Ecto neural progenitor cell (in vitro differentiated cells): Measurements from ENCODE around the gene ITIH4.
A peak's percentile ranks its signal among the peaks of the same experiment; 100 is the strongest.
"Not testable (repeated sequence)": the region's sequence is repeated elsewhere in the genome, so short reads cannot be mapped to it uniquely, and the experiment has no call there.

Experiments
- DNase-seq: peaks from one replicate; pipeline ENCODE4 v3.0.0-alpha.2; 2018; ENCODE audit warnings: low spot score

ITIH4 gene

DNA sequence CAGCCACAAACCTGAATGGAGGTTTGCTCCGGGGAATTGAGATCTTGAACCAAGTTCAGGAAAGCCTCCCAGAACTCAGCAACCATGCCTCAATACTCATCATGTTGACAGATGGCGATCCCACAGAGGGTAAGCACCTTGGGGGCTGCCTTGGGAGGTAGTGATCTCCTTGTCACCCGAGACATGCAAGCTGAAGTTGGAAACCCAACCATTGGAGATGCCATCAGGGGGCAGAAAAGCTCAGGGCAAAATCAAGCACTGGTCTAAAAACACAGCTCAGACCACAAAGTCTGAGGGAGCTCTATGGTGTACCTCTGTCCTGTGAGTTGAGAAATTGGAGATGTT, 47.3 kb downstream of the ITIH4 start:
- DNase-seq, result no peak

GRCh38 chr3:52782412-52783210, 47.9 kb downstream of the ITIH4 start:
- DNase-seq, result peak; percentile 28

DNA sequence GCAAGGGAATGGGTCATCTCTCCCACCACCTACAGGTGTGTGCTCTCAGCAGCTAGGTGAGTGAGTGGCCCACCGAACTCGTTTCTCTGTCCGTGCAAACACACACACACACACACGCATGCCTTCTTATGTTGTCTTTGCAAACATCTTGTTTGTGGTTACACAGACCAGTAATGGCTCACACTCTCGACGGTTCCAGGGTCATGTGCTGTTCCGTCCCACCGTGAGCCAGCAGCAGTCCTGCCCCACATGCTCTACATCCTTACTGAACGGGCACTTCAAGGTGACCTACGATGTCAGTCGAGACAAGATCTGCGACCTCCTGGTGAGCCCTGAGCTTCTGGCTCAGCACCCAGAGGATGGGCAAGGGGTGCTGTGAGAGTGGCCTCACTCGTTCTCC, 48.7 kb downstream of the ITIH4 start:
- peak; percentile 40 for DNase-seq

- DNase-seq, result no peak
These were observed 50.5 kb downstream of the ITIH4 start for GRCh38 chr3:52779837-52780585.

GRCh38 chr3:52779011-52779836, 51.2 kb downstream of the ITIH4 start:
- no peak for DNase-seq

DNA sequence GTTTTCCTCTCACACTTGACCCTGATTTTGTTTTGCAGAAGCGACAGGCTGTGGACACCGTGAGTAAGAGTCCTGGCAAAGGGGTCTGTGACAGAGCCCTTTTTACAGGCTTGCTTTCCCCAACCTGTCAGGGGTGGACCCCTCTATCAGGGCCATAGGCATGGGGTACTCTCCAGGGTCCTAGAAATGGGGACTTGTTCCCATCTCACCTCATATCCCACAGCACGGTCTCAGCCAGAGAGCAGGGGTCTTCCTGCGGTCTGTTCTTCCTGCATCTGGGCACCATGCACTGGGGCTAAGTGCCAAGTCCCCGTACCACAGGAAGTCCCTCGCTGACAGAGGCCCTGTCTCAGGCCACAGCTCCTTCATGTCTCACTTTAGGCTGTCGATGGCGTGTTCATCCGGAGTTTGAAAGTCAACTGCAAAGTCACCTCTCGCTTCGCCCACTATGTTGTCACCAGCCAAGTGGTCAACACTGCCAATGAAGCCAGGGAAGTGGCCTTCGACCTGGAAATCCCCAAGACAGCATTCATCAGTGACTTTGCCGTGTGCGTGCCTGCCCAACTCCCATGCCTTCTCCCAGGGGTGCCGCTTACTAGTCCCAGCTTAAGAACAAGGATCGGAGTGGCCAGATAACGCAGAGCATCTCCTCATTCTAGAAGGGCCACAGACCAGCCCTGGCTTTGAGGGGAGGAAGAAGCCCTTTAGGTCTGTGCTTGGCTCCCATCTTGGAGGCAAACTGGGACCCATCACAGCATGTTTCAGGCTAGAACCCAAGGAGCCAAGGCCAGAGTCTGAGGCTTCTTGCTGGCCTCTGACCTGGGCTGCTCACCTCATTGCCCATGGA, 52.3 kb downstream of the ITIH4 start:
- DNase-seq, result peak; percentile 29

DNA sequence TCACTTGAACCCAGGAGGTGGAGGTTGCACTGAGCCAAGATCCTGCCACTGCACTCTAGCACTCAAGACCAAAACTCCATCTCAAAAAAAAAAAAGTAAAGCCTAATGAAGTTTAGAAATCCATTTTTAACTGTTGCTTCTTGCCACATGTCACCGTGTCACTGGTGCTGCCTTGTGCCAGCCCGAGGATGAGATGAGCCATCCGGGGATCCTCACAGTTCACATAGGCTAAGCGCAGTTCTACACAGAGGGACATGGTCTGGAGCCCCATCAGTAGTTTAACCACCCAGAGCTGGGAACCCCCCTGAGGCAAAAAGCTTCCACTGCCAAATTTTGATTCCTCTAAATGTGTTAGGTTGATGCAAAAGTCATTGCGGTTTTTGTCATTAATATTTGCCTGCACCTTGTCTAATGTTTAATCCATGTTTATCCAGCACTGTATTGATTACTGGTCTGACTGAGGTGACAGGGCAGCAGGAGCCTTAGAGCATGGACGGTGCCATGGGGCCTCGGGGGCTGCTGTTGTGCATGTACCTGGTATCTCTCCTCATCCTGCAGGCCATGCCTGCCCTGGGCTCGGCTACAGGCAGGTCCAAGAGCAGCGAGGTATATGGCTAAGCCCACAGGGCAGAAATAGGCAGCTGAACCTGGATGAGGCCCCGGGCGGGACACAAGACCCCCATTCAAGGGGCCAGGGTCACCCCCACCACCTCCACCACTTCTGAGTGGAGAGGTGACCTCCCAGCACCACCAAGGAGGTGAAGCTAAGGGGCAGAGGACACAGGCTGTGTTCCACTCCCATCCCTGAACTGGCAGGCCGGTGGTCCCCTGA, 53.1 kb downstream of the ITIH4 start, which contains the start of gene ITIH1:
TSS of gene ITIH1 (plus strand) at position 473 of the 832 bp plus-strand sequence. CDS start at position 490, 17 bp downstream.
- peak; percentile 27 for DNase-seq

DNA sequence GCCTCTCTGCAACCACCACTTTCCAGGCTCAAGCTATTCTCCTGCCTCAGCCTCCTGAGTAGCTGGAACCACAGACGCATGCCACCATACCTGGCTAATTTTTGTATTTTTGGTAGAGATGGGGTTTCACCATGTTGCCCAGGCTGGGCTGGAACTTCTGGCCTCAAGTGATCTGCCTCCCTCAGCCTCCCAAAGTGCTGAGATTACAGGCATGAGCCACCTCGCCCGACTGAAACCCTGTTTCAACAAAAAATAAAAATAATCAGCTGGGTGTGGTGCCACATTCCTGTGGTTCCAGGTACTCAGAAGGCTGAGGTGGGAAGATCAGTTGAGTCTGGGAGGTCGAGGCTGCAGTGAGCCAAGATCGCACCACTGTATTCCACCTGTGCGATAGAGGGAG, 54.0 kb downstream of the ITIH4 start:
- not testable (repeated sequence) for DNase-seq

- DNase-seq, result peak; percentile 32
These were observed 54.6 kb downstream of the ITIH4 start for GRCh38 chr3:52775877-52776276.

- DNase-seq, result peak; percentile 38
These were observed 55.3 kb downstream of the ITIH4 start for GRCh38 chr3:52774901-52775864.

DNA sequence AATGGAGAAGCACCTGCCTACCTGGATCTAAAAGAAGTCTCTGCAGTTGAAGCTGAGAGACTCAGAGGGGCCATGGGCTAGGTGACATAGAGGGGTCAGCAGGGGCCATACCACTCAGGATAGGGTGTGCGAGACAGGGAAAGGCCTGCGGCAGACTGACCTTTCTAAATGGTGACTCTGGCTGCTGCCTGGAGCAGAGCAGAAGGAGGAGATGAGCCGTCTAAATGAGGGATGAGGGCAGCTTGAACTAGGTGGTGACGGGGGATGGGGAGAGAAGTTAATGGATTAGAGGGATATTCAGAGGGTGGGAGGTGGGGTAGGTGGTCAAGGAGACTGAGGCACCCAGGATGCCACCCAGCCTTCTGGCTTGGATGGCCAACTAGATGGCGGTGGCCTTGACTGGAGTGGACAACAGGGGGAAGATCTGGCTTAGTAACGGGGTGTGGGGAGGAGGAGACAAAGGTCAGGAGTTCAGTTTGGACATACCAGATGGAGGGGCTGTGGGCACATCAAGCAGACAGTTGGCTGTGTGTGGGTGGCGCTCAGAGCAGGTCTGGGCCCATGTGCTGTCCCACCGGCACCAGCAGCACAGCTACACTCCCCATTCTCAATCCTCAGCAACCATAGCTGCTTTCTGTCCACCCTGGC, 56.3 kb downstream of the ITIH4 start:
- DNase-seq, result peak; percentile 41

GRCh38 chr3:52773361-52774065, 57.0 kb downstream of the ITIH4 start:
- peak; percentile 40 for DNase-seq

DNA sequence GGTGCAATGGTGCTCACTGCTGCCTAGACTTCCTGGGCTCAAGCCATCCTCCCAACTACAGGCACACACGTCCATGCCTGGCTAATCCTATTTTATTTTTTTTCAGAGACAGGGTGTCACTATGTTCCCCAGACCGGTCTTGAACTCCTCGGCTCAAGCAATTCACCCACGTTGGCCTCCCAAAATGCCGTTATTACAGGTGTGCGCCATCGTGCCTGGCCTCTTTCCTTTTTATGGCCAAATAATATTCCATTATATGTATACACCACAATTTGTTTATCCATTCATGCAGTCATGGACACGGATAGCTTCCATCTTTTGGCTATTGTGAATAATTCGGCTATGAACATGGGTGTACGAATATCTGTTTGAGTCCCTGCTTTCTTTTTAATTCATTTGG, 58.8 kb downstream of the ITIH4 start:
- no peak for DNase-seq

GRCh38 chr3:52771334-52771681, 59.2 kb downstream of the ITIH4 start:
- no peak for DNase-seq

DNA sequence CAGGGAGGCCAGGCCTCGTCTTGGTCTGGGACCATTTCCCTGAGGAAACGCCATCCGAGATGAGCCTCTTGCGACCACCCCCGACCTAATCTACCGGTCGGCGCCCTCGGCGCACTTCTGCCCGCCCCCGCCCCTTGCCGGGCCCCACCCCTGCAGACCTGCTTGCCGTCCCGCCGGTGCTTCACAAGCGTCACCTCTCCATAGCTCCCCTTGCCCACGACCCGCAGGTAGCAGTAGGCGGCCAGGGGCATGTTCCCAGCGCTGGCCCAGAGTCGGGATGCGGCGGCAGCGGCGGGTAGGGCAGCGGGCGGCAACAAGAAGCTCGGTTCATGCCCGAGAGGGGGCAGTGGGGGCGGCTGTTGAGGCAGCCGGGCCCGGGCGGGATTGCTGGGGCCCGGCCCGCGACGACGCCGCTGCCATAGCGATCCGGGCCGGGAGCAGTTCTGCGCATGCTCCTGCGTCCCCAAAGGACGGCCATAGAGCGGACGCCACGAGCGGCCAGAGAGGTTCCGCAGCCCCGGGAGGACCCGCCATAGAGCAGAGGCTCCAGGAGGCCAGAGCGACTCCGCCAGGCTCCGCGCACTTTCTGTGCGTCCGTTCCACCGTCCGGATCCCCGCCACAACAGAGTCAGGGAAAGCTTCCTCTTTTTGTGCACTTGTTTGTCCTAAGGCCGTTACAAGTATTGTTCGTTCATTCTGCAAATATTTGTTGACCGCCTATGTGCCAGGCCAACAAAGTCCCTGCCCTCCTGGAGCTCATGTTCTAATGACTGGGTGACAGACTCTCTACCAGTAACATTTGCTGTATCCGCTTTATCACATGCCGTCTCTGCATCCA, 59.8 kb downstream of the ITIH4 start, which contains the start of gene NEK4:
TSS of gene NEK4 (minus strand) at position 445 of the 838 bp plus-strand sequence. CDS start at position 251, 194 bp downstream.
- peak; percentile 95 for DNase-seq

DNA sequence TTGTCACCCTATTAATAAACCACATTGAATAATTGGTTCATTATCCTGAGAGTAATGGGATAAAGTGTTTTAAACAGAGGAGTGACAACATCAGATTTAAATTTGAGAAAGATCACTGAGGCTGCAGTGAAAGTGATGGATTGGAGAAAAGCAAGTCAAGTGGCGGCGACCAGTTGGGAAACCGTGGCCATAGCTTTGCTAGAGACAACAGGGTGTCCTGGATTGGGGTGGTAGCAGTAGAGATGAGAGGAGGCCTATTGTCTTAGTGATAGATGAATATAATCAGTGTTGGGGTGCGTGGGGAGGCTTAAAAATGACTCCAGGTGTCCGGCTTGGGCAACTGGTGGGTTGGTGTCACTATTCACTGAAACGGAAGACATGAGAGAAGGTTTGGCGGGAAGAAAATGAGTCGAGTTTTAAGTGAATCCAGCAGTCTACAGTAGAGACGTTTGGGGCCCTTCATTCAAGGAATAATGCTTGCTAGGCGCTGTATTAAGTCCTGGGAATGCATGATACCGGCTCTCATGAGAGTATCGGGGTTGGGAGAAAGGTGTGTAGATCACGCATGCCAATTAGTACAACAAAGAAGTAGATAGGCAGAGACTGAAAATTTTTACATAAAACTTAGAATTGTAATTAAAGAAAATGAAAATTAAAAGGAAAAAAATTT, 60.6 kb downstream of the ITIH4 start:
- no peak for DNase-seq

DNA sequence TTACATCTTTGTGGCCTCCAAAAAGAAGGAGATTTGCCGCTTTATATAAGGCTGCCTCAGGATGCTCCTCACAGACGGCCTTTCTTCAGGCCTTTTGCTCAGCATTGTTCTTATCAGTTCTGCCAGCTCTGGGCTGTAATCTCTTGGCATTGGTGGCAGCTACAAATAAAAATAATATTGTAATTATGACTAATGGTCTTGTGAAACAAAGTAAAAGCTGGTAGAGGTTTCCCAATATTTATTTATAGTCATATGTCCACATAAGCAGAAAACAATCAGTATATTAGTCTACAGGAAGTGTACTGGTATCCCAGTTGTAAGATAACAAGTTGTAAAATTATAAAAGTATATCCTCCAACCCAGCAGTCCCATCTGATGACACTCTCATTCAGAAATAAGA, 67.0 kb downstream of the ITIH4 start:
- no peak for DNase-seq
